C4-2B (cell line): ENCODE measurements around the gene DPEP3.

ENCODE experiments used
- CTCF ChIP-seq: fragments of 450-650 bp; conservative IDR thresholded peaks from 2 replicates; pipeline ENCODE4 v1.5.1; 2017; ENCODE audit warnings: mild to moderate bottlenecking
- ZFX ChIP-seq: fragments of 450-650 bp; IDR thresholded peaks from 2 replicates; pipeline ENCODE4 v1.6.1; 2017

GRCh38 chr16:68019167-68019680, 38.9 kb upstream of the DPEP3 start:
- TF ChIP-seq CTCF: no peak
- no peak for TF ChIP-seq ZFX
